NT2/D1 (cell line): ENCODE data around the gene DUSP2.

Experiments
- SUZ12 ChIP-seq: IDR thresholded peaks from 2 replicates; pipeline ENCODE4 v1.6.1; 2011; ENCODE audit not compliant: insufficient read length, insufficient read depth; ENCODE audit errors: extremely low read depth
- YY1 ChIP-seq: IDR thresholded peaks from 2 replicates; pipeline ENCODE4 v1.6.1; 2011; ENCODE audit not compliant: insufficient read length, insufficient read depth
- ZNF274 ChIP-seq: IDR thresholded peaks from 2 replicates; pipeline ENCODE4 v1.6.1; 2011; ENCODE audit warnings: mild to moderate bottlenecking, low read depth, low read length

GRCh38 chr2:96184989-96185388 lies 39.7 kb upstream of the DUSP2 start:
- TF ChIP-seq SUZ12 (no peak), ZNF274 (no peak), YY1 (no peak)
